Panc1 (cell line): ENCODE measurements around the gene PHLPP1. TPM values are rescaled to one million over a fixed set of nuclear protein-coding genes. Genes with fewer than 3 reads are reported as not detected.

Source experiments
- ATAC-seq: fragments of 200-7000 bp; cut with Tn5 transposase; 2 replicates; pipeline ENCODE4 v1.9.1; 2020; ENCODE audit warnings: mild to moderate bottlenecking, moderate library complexity
- BruUV-seq: library from RNA; stranded (reverse); fragments of 400-500 nt; replicated peaks from 2 replicates; lab custom pipeline; 2021; lab: Mats Ljungman, UMichigan
- CTCF ChIA-PET: fragments of 300-600 bp; sonication (Branson Sonifier 250); formaldehyde crosslinking; loops from one replicate; lab custom pipeline; 2022; ENCODE audit warnings: antibody characterized with exemption; lab: Charles Lee
- POLR2A ChIA-PET: fragments of 300-600 bp; sonication (Branson Sonifier 250); formaldehyde crosslinking; loops from one replicate; lab custom pipeline; 2022; ENCODE audit warnings: antibody characterized with exemption; lab: Charles Lee
- DNase-seq: peaks from one replicate; pipeline ENCODE4 v3.0.0-alpha.2; 2010; ENCODE audit warnings: low read depth, low spot score
- H3K27ac ChIP-seq: 2 replicates; pipeline ENCODE4 v1.5.1; 2011; ENCODE audit warnings: mild to moderate bottlenecking, low read length, inconsistent platforms
- H3K27me3 ChIP-seq: fragments of 200-500 bp; sonication (Bioruptor generic); 2 replicates; pipeline ENCODE4 v1.6.0; 2014; ENCODE audit warnings: low read length, inconsistent platforms; ENCODE audit not compliant: control insufficient read depth, insufficient read depth
- H3K36me3 ChIP-seq: fragments of 200-500 bp; sonication (Bioruptor generic); 2 replicates; pipeline ENCODE4 v1.5.1; 2014; ENCODE audit warnings: inconsistent platforms, mild to moderate bottlenecking, low read length, moderate library complexity; ENCODE audit not compliant: control insufficient read depth, insufficient read depth
- H3K4me1 ChIP-seq: 2 replicates; pipeline ENCODE4 v1.5.1; 2011; ENCODE audit warnings: inconsistent platforms, mild to moderate bottlenecking, low read length, moderate library complexity; ENCODE audit not compliant: control insufficient read depth, insufficient read depth
- H3K4me3 ChIP-seq, 2 experiments: 2 replicates each; pipeline ENCODE4 v1.5.1; 2011 to 2012; ENCODE audit warnings: low read depth in 2 of 2, low read length in 2 of 2, mild to moderate bottlenecking in 2 of 2, inconsistent platforms in 1 of 2, moderate library complexity in 1 of 2
- H3K9me3 ChIP-seq: fragments of 200-500 bp; sonication (Bioruptor generic); 2 replicates; pipeline ENCODE4 v1.5.1; 2014; ENCODE audit warnings: low read depth, mild to moderate bottlenecking, inconsistent platforms, low read length, moderate library complexity; ENCODE audit not compliant: control insufficient read depth, insufficient read depth
- CTCF ChIP-seq: fragments of 450-650 bp; IDR thresholded peaks from 2 replicates; pipeline ENCODE4 v1.5.1; 2017; ENCODE audit warnings: mild to moderate bottlenecking
- POLR2AphosphoS5 ChIP-seq: IDR thresholded peaks from 2 replicates; pipeline ENCODE4 v1.6.1; 2012; ENCODE audit warnings: mild to moderate bottlenecking, low read depth, low read length, moderate library complexity
- SIN3A ChIP-seq: IDR thresholded peaks from 2 replicates; pipeline ENCODE4 v1.6.1; 2012; ENCODE audit warnings: low read depth, mild to moderate bottlenecking, low read length, moderate library complexity, borderline replicate concordance; ENCODE audit not compliant: insufficient read depth
- TCF7L2 ChIP-seq: IDR thresholded peaks from 2 replicates; pipeline ENCODE4 v1.6.1; 2011; ENCODE audit warnings: mild to moderate bottlenecking, low read depth, low read length, inconsistent platforms
- in situ Hi-C: cut with HindIII; loops from 2 replicates; pipeline ENCODE4 v1.10.0; 2016; ENCODE audit warnings: low sequenced_read_pairs, low pct_unique_long_range_greater_than_20kb
- intact Hi-C: fragments of 100-400 bp; cut with micrococcal nuclease; formaldehyde crosslinking; loops from one replicate; pipeline ENCODE4 v1.10.0; 2022; ENCODE audit not compliant: unreplicated experiment
- total RNA-seq: library from RNA; stranded (reverse); gene quantifications from one replicate; pipeline ENCODE4 v1.2.1, GENCODE V29; 2021; ENCODE audit not compliant: unreplicated experiment
- TF ChIP-seq, protein P1 (sequence below), 2 experiments: IDR thresholded peaks; 2 replicates each; pipeline ENCODE4 v1.6.1; 2011 to 2012; ENCODE audit warnings: low read depth in 2 of 2, control low read depth in 1 of 2, low read length in 1 of 2, mild to moderate bottlenecking in 1 of 2, moderate library complexity in 1 of 2; ENCODE audit not compliant: insufficient read depth in 1 of 2

Gene PHLPP1
- total RNA-seq, 1 experiment from 2014 or later: 6.3 TPM

DNA sequence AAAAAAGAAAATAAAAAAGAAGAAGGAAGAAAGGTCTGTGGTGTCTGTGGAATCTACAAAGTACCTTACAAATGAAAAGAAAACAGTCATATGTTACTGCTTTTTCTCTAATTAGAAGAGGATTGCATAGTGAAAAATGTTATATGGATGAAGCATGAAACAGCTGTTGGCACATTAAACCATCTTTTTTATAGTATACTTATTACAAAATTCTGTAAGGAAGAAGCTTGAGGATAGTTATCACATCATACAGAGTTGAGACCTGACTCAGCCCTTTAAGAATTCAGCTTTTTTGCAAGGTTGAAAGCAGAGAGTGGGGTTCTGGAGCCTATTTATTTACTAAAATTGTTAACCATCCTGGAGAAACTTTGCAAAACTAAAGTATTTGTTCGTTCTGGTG is 222.7 kb downstream of the PHLPP1 start:
- in situ Hi-C loops: no loop called here
- Histone ChIP-seq H3K36me3 (no peaks in the 10 kb centered on the region), H3K27me3 (no peaks in the 10 kb centered on the region), H3K4me3 (no peak overlapping the region), H3K4me1 (no peaks in the 10 kb centered on the region), H3K9me3 (no peaks in the 10 kb centered on the region), H3K27ac (no peak overlapping the region)
- no TSS peak for BruUV-seq
- ChIA-PET POLR2A (no interaction called here), CTCF (no interaction called here)
- ATAC-seq (no peak), DNase-seq (no peak)
- TF ChIP-seq, protein P1, sequence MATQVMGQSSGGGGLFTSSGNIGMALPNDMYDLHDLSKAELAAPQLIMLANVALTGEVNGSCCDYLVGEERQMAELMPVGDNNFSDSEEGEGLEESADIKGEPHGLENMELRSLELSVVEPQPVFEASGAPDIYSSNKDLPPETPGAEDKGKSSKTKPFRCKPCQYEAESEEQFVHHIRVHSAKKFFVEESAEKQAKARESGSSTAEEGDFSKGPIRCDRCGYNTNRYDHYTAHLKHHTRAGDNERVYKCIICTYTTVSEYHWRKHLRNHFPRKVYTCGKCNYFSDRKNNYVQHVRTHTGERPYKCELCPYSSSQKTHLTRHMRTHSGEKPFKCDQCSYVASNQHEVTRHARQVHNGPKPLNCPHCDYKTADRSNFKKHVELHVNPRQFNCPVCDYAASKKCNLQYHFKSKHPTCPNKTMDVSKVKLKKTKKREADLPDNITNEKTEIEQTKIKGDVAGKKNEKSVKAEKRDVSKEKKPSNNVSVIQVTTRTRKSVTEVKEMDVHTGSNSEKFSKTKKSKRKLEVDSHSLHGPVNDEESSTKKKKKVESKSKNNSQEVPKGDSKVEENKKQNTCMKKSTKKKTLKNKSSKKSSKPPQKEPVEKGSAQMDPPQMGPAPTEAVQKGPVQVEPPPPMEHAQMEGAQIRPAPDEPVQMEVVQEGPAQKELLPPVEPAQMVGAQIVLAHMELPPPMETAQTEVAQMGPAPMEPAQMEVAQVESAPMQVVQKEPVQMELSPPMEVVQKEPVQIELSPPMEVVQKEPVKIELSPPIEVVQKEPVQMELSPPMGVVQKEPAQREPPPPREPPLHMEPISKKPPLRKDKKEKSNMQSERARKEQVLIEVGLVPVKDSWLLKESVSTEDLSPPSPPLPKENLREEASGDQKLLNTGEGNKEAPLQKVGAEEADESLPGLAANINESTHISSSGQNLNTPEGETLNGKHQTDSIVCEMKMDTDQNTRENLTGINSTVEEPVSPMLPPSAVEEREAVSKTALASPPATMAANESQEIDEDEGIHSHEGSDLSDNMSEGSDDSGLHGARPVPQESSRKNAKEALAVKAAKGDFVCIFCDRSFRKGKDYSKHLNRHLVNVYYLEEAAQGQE (IDR thresholded peaks at IDR 0.05; ENCODE audit: insufficient read depth in 1 of 2, low read depth in 2 of 2, low read length in 1 of 2): no peak
- TF ChIP-seq SIN3A (no peak), CTCF (no peak), TCF7L2 (no peak), POLR2AphosphoS5 (no peak)
- intact Hi-C loops: no loop called here

DNA sequence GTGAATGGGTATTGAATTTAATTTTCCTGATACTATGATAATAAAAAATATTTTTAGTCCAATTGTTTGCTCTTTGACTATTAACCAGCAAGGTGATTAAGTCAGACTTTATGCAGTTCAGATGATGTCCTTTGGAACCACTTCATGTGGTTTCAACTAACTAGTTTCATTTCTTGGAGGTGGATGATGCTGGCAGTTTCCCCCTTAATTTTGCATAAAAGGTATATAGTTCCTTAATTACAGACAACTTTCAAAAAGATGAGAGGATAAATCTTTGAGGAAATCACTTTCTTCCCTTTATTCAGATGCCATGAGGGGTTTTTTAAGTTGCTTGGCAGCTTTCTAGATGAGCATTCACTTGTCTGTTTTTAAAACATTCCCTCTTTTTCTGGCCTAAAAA is 223.1 kb downstream of the PHLPP1 start:
- in situ Hi-C loops: no loop called here
- POLR2A ChIA-PET: no interaction called here
- no TSS peak for BruUV-seq
- Histone ChIP-seq H3K4me1 (no peaks in the 10 kb centered on the region), H3K36me3 (no peaks in the 10 kb centered on the region), H3K27ac (no peak overlapping the region), H3K9me3 (no peaks in the 10 kb centered on the region), H3K27me3 (no peaks in the 10 kb centered on the region), H3K4me3 (no peak overlapping the region)
- intact Hi-C loops: no loop called here
- TF ChIP-seq POLR2AphosphoS5: no peak
- no peak for TF ChIP-seq SIN3A
- TF ChIP-seq, protein P1 (IDR thresholded peaks at IDR 0.05; ENCODE audit: insufficient read depth in 1 of 2, low read depth in 2 of 2, low read length in 1 of 2): no peak
- no peak for TF ChIP-seq TCF7L2
- TF ChIP-seq CTCF: no peak
- no peak for ATAC-seq
- no peak for DNase-seq
- CTCF ChIA-PET: no interaction called here
